ENCODE results near the gene OR2D2. TPM values are rescaled to one million over a fixed set of nuclear protein-coding genes. Genes with fewer than 3 reads are reported as not detected.
"Not testable (repeated sequence)": the region's sequence is repeated elsewhere in the genome, so short reads cannot be mapped to it uniquely, and the experiment has no call there.

OR2D2 gene
- total and polyA plus RNA-seq, 7 donors: not detected

GRCh38 chr11:6855971-6856541 is 36.2 kb downstream of the OR2D2 start:
- Histone ChIP-seq H3K4me1 (peaks cover 0 to 14% (median 8%) of the 10 kb centered on the region in 4 donors), H3K36me3 (no peaks in the 10 kb centered on the region), H3K27me3 (no peaks in the 10 kb centered on the region), H3K4me3 (no peak overlapping the region), H3K9me3 (no peaks in the 10 kb centered on the region), H3K27ac (no peak overlapping the region)
- 33 to 59% methylated on average over 1 of the region's 1 CpG for WGBS, 2 donors
- no peak for TF ChIP-seq CTCF (IDR thresholded peaks at IDR 0.05)
- TF ChIP-seq POLR2A (IDR thresholded peaks at IDR 0.05): no peak
- TF ChIP-seq EP300 (IDR thresholded peaks at IDR 0.05): no peak
- DNase-seq: no peak
- intact Hi-C loops (cut with DNase I): no loop called here

DNA sequence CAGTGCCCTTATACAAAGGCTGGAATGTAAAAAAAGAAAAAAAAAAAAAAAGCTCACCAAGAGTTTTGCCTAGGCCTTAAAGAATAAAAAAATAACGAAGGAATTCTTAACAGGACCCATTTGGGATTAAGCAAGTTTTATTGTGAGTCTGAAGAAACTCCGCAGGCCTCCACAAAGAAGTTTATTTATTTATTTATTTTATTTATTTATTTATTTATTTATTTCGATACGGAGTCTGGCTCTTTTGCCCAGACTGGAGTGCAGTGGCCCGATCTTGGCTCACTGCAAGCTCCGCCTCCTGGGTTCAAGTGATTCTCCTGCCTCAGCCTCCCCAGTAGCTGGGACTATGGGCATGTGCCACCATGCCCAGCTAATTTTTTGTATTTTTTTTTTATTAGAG is 37.5 kb downstream of the OR2D2 start:
- H3K36me3 ChIP-seq; H3K9me3 ChIP-seq; H3K27ac ChIP-seq; intact Hi-C loops (cut with DNase I); H3K4me3 ChIP-seq; DNase-seq; H3K27me3 ChIP-seq: not testable (repeated sequence)
- H3K4me1 ChIP-seq: peaks cover 0 to 14% (median 8%) of the 10 kb centered on the region in 4 donors
- 93 to 95% methylated on average over 6 of the region's 6 CpGs for WGBS, 2 donors

- Histone ChIP-seq H3K4me1 (no peaks in the 10 kb centered on the region), H3K4me3 (no peak overlapping the region), H3K27me3 (no peaks in the 10 kb centered on the region), H3K36me3 (no peaks in the 10 kb centered on the region), H3K27ac (no peak overlapping the region), H3K9me3 (peaks cover 0 to 3% (median 0%) of the 10 kb centered on the region in 4 donors)
- intact Hi-C loops (cut with DNase I): no loop called here
- 87 to 94% methylated on average over 2 of the region's 2 CpGs for WGBS, 2 donors
- no peak for DNase-seq
- TF ChIP-seq EP300 (IDR thresholded peaks at IDR 0.05) (no peak), CTCF (IDR thresholded peaks at IDR 0.05) (no peak), POLR2AphosphoS5 (IDR thresholded peaks at IDR 0.05) (no peak), POLR2A (IDR thresholded peaks at IDR 0.05) (no peak)
Measured at GRCh38 chr11:6850526-6850925, 41.8 kb downstream of the OR2D2 start.

DNA sequence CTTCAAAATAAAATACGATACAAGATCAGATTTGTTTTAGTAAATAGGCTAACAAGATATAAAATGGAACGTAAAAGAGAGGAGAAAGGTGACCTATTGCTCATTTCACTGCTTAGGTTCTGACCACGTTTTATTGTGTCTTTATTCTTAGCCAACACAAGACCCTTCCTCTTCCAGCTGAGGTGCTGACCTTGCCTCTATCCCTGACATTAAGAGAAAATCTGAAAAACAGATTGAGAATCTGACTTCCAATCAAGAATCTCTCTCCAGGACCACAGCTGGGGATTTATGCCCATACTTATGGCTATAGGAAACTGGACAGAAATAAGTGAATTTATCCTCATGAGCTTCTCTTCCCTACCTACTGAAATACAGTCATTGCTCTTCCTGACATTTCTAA is 46.9 kb downstream of the OR2D2 start, which contains the start of gene OR10A5:
Gene OR10A5, plus strand, starts transcription at position 301 of the 400 bp plus-strand sequence. Its CDS starts 0 bp downstream, at position 301.
- no peaks in the 10 kb centered on the region for H3K27me3 ChIP-seq
- TF ChIP-seq POLR2AphosphoS5 (IDR thresholded peaks at IDR 0.05) (no peak), CTCF (IDR thresholded peaks at IDR 0.05) (no peak), POLR2A (IDR thresholded peaks at IDR 0.05) (no peak), EP300 (IDR thresholded peaks at IDR 0.05) (no peak)
- WGBS, 2 donors: 81 to 83% methylated on average over 3 of the region's 3 CpGs
- no peak for DNase-seq
- intact Hi-C loops (cut with DNase I): no loop called here
- no peaks in the 10 kb centered on the region for H3K4me1 ChIP-seq
- no peak within 1 kb of the TSS for H3K4me3 ChIP-seq
- H3K9me3 ChIP-seq: peaks cover 0 to 4% (median 0%) of the 10 kb centered on the region in 4 donors
- H3K36me3 ChIP-seq: no peaks in the 10 kb centered on the region
- no peak within 1 kb of the TSS for H3K27ac ChIP-seq

DNA sequence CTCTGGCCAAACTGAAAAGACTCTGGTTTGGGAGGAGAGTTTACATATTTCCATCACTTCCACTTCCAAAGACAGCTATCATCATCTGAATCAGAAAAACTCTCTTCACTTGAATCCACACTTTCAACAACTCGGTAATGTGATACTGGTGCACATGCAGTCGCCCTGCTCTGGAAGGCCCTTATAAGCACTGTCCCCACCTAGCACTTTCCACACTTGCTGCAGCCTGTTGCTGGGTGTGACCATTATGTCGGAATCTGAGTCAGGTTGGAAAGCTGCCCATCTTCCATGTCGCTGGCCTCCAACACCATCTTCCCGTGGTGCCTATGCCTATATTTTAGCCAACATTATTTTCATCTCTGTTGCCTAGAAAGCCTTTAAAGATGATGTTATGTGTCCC is 47.9 kb downstream of the OR2D2 start:
- Histone ChIP-seq H3K27me3 (no peaks in the 10 kb centered on the region), H3K9me3 (peaks cover 0 to 4% (median 0%) of the 10 kb centered on the region in 4 donors), H3K4me1 (no peaks in the 10 kb centered on the region), H3K4me3 (no peak overlapping the region), H3K27ac (no peak overlapping the region), H3K36me3 (no peaks in the 10 kb centered on the region)
- WGBS, 2 donors: 91 to 95% methylated on average over 5 of the region's 5 CpGs
- DNase-seq: no peak
- no peak for TF ChIP-seq POLR2A (IDR thresholded peaks at IDR 0.05)
- no peak for TF ChIP-seq EP300 (IDR thresholded peaks at IDR 0.05)
- intact Hi-C loops (cut with DNase I): no loop called here

- intact Hi-C loops (cut with DNase I): no loop called here
- H3K4me1 ChIP-seq: no peaks in the 10 kb centered on the region
- no peaks in the 10 kb centered on the region for H3K27me3 ChIP-seq
- no peak for TF ChIP-seq CTCF (IDR thresholded peaks at IDR 0.05)
- no peak for TF ChIP-seq POLR2A (IDR thresholded peaks at IDR 0.05)
- TF ChIP-seq POLR2AphosphoS5 (IDR thresholded peaks at IDR 0.05): no peak
- no peak for TF ChIP-seq EP300 (IDR thresholded peaks at IDR 0.05)
- H3K36me3 ChIP-seq: no peaks in the 10 kb centered on the region
- H3K9me3 ChIP-seq: peaks cover 0 to 4% (median 0%) of the 10 kb centered on the region in 4 donors
- H3K4me3 ChIP-seq: no peak overlapping the region
- 43 to 67% methylated on average over 2 of the region's 2 CpGs for WGBS, 2 donors
- no peak overlapping the region for H3K27ac ChIP-seq
- no peak for DNase-seq
Measured at GRCh38 chr11:6843670-6844069, 48.6 kb downstream of the OR2D2 start.
